ENCODE measurements around the gene VILL. TPM values are rescaled to one million over a fixed set of nuclear protein-coding genes. Genes with fewer than 3 reads are reported as not detected.

VILL gene
- total and polyA plus RNA-seq, 10 of the 15 experiments (the other 5 are each of a cell fraction or from before 2014, with no cell fraction given): 0.15 to 5.4 (median 2.1) TPM; not detected in 1

- intact Hi-C loops (cut with micrococcal nuclease; ENCODE audit: unreplicated experiment): no loop called here
- Histone ChIP-seq H3K9me3 (replicated peaks; ENCODE audit: control insufficient read depth, insufficient read depth, low read length) (no peaks in the 10 kb centered on the region), H2AFZ (ENCODE audit: control insufficient read depth, low read depth, low read length) (no peak overlapping the region), H3K4me1 (ENCODE audit: control insufficient read depth, insufficient read depth, low read length) (peaks cover 9% of the 10 kb centered on the region), H4K20me1 (ENCODE audit: control insufficient read depth, insufficient read depth) (no peaks in the 10 kb centered on the region), H3K79me2 (ENCODE audit: control insufficient read depth, insufficient read depth, low read length) (no peaks in the 10 kb centered on the region), H3K4me3 (no peak overlapping the region), H3K27ac (ENCODE audit: control insufficient read depth, insufficient read depth) (no peak overlapping the region), H3K27me3 (replicated peaks in 1 of 2; ENCODE audit: control insufficient read depth in 2 of 2, insufficient read depth in 2 of 2, low read length in 1 of 2) (no peaks in the 10 kb centered on the region), H3K4me2 (ENCODE audit: control insufficient read depth, insufficient read depth) (no peak overlapping the region), H3K36me3 (ENCODE audit: control insufficient read depth in 2 of 2, insufficient read depth in 2 of 2, low read length in 1 of 2) (peaks cover 0 to 3% of the 10 kb centered on the region in 2 experiments; a peak in 2 of 4 replicates), H3K9ac (ENCODE audit: control insufficient read depth, insufficient read depth, low read length) (no peak overlapping the region)
- WGBS (ENCODE audit: insufficient coverage, insufficient replicate concordance, low lambda C conversion rate, missing lambda C conversion rate): 73% methylated on average over 6 of the region's 6 CpGs
- ChIA-PET SMC1A (ENCODE audit: uncharacterized antibody, unreplicated experiment) (no interaction called here), POLR2A (no interaction called here), CTCF (interaction anchor here (1.5 kb wide), 1 partner anchor 28 kb away, joined by 5 read pairs; no protein-coding TSS in a partner anchor), RAD21 (ENCODE audit: unreplicated experiment) (interaction anchor here (1.9 kb wide), 1 partner anchor 28 kb away, joined by 9 read pairs; no protein-coding TSS in a partner anchor)
- DNase-seq (ENCODE audit: low read depth, low spot score) (no peak), ATAC-seq (no peak), FAIRE-seq (no peak)
- no peak for TF ChIP-seq SPI1 (IDR thresholded peaks at IDR 0.05; ENCODE audit: borderline replicate concordance, insufficient read depth, low read depth, low read length)
- TF ChIP-seq, protein P1, sequence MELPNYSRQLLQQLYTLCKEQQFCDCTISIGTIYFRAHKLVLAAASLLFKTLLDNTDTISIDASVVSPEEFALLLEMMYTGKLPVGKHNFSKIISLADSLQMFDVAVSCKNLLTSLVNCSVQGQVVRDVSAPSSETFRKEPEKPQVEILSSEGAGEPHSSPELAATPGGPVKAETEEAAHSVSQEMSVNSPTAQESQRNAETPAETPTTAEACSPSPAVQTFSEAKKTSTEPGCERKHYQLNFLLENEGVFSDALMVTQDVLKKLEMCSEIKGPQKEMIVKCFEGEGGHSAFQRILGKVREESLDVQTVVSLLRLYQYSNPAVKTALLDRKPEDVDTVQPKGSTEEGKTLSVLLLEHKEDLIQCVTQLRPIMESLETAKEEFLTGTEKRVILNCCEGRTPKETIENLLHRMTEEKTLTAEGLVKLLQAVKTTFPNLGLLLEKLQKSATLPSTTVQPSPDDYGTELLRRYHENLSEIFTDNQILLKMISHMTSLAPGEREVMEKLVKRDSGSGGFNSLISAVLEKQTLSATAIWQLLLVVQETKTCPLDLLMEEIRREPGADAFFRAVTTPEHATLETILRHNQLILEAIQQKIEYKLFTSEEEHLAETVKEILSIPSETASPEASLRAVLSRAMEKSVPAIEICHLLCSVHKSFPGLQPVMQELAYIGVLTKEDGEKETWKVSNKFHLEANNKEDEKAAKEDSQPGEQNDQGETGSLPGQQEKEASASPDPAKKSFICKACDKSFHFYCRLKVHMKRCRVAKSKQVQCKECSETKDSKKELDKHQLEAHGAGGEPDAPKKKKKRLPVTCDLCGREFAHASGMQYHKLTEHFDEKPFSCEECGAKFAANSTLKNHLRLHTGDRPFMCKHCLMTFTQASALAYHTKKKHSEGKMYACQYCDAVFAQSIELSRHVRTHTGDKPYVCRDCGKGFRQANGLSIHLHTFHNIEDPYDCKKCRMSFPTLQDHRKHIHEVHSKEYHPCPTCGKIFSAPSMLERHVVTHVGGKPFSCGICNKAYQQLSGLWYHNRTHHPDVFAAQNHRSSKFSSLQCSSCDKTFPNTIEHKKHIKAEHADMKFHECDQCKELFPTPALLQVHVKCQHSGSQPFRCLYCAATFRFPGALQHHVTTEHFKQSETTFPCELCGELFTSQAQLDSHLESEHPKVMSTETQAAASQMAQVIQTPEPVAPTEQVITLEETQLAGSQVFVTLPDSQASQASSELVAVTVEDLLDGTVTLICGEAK (IDR thresholded peaks at IDR 0.05; ENCODE audit: borderline replicate concordance): no peak
- no peak for TF ChIP-seq PRDM15 (CRISPR knock-in tag; IDR thresholded peaks at IDR 0.05)
- TF ChIP-seq BCL11A (IDR thresholded peaks at IDR 0.05; ENCODE audit: low read depth, low read length): no peak
- TF ChIP-seq RBBP5 (conservative IDR thresholded peaks at IDR 0.05): no peak
- no peak for TF ChIP-seq SREBF1 (IDR thresholded peaks at IDR 0.05; ENCODE audit: low read length)
- TF ChIP-seq IRF4 (IDR thresholded peaks at IDR 0.05; ENCODE audit: low read depth, low read length): no peak
- TF ChIP-seq ASH2L (IDR thresholded peaks at IDR 0.05; ENCODE audit: borderline replicate concordance, low read depth): no peak
- TF ChIP-seq, protein P2, sequence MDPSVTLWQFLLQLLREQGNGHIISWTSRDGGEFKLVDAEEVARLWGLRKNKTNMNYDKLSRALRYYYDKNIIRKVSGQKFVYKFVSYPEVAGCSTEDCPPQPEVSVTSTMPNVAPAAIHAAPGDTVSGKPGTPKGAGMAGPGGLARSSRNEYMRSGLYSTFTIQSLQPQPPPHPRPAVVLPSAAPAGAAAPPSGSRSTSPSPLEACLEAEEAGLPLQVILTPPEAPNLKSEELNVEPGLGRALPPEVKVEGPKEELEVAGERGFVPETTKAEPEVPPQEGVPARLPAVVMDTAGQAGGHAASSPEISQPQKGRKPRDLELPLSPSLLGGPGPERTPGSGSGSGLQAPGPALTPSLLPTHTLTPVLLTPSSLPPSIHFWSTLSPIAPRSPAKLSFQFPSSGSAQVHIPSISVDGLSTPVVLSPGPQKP (IDR thresholded peaks at IDR 0.05; ENCODE audit: low read depth, low read length): no peak
- TF ChIP-seq MEF2B (IDR thresholded peaks at IDR 0.05; ENCODE audit: partially characterized antibody, poor library complexity, severe bottlenecking): no peak
- in situ Hi-C loops (cut with MboI): no loop called here
- BruUV-seq (replicated peaks): no TSS peak
These were observed 11.8 kb downstream of the VILL start for GRCh38 chr3:38002291-38002876.
